Stimulated activated CD4-positive, alpha-beta T cell treated with anti-CD3 and anti-CD28 coated beads, Interleukin-12 subunit alpha, Interleukin-12 subunit beta, amount 100 ng/mL, for 24 hours (primary cell): ENCODE measurements around the gene CAMTA1.

Experiments
- DNase-seq, 2 experiments: peaks; one replicate each; pipeline ENCODE4 v3.0.0-alpha.2; 2020; ENCODE audit warnings: low read depth in 2 of 2

CAMTA1 gene

DNA sequence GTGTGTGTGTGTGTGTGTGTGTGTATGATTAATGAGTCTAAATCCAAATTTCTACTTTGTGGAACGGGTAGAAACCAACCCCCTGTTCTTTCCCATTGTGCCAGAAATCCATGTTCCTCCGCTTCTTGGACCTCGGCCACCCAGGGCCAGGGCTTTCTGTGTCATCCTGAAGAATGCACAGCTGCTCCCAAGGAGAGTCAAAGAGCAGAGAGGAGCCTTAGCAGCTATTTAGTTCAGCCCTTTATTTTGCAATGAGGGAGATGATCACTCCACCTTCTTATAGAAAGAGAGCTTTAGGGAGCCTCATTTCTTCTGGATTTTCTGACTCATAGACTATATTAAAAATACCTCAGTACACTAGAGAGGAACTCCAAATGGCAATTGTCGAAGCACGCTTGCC lies 496.6 kb downstream of the CAMTA1 start:
- DNase-seq: no peak

DNA sequence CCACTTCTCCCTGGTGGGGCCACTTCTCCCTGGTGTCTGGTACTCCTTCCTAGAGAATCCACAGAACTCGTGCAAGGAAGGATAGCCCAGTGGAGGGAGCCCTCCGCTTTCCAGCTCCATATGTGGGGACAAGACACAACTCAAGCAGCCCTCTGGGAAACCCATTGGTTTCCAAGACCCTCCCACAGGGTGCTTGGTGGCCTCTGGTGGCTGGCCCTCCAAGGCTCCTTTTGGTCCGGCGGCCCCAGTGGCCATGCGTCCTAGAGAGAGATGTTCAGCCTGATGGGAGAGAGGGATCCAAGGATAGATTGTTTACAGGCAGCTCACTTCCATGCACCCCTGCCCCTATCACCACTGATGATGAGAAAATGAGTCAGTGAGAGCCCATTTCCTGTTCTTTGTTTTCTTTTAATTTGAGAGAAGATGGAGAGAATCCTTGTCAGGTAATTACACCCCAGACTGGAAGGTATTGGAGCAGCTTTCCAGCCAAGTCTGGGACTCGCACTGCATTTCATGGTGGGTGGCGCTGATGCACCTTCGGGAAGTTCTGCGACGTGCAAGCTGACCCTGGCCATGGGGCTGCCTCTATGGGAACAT lies 499.7 kb downstream of the CAMTA1 start:
- no peak for DNase-seq

- no peak for DNase-seq
Observed at GRCh38 chr1:7285856-7286454, 500.7 kb downstream of the CAMTA1 start.

- no peak for DNase-seq
Observed at GRCh38 chr1:7287013-7287412, 501.8 kb downstream of the CAMTA1 start.

- no peak for DNase-seq
Observed at GRCh38 chr1:7288992-7289391, 503.7 kb downstream of the CAMTA1 start.

GRCh38 chr1:7289694-7290093 lies 504.4 kb downstream of the CAMTA1 start:
- DNase-seq: no peak

DNA sequence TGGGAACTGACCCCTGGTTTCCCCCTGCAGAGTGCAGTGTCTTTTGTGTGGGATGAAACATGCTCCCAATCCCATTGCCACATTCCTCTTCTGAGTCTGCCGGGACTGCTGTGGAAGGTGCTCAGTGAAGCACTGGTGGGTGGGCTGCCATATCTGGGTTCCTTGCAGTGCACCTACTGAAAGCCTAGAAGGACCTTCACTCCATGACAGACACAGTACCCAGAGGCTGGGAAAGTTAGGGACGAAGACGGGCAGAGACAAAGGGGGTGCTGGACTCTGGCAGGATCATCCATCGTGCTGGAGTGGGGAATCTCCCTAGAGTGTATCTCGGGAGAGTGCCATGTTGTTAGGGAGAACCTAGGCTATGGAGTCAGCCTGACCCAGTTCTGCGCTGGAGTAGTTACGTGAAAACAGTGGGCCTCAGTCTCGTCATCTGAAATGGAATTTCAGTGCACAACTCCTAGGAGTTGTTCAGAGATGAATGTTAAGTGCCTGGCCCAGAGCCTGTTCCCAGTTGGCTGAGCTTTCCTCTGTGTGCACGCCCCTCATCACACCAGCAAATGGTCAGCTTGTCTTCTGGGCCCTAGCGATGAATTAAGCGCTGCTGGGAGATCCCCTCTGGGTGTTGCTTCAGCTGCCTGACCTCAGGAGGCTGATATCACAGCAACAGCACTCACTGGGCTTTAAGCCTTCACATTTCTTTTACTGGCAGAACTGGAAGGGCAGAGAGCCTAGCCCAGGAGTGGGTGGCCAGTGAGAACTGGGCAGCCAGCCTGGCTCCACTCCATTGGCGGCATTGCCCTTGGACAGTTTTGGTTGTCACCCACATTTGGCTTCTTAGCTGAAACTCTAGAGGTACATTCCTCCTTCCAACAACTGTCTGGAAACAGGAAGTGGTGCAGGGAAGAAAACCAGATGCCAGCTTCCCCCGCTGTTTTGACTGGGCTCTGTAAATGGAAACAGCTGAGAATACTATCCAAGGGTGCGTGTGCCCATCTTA lies 506.0 kb downstream of the CAMTA1 start:
- DNase-seq: no peak

- DNase-seq: no peak
Observed at GRCh38 chr1:7292036-7292681, 506.9 kb downstream of the CAMTA1 start.

DNA sequence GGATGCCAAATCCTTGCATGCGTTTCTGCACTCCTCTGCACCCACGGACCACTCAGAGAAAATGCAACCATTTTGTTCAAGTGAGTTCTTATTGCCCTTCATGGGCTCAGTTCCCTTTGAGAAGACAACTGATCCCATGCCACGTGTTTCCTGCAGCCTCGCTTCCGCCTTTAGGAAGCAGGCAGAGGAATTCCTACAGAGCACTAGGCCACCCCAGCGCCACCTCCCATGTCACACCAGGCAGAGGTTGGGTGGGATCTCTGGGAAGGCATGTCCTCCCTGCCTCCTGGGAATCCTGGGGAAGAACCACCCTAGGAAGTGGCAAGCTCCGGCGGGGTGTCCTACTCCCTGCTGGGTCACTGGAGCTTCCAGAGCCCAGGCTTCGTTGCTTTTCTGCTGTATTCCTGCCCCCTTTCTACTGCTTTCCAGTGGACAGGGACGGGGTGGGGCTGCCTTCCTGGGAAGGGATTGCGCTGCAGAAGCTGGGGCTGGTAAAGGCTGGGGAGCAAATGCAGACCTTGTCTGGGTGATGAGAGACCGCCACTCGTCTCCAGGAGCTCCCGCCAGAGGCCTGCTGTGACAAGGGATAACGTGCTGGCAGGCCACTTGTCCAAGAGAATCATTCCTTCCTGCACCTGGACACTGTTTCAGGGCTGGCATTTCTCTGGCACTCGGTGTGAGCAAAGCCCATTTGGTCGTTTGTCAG lies 507.6 kb downstream of the CAMTA1 start:
- no peak for DNase-seq

DNA sequence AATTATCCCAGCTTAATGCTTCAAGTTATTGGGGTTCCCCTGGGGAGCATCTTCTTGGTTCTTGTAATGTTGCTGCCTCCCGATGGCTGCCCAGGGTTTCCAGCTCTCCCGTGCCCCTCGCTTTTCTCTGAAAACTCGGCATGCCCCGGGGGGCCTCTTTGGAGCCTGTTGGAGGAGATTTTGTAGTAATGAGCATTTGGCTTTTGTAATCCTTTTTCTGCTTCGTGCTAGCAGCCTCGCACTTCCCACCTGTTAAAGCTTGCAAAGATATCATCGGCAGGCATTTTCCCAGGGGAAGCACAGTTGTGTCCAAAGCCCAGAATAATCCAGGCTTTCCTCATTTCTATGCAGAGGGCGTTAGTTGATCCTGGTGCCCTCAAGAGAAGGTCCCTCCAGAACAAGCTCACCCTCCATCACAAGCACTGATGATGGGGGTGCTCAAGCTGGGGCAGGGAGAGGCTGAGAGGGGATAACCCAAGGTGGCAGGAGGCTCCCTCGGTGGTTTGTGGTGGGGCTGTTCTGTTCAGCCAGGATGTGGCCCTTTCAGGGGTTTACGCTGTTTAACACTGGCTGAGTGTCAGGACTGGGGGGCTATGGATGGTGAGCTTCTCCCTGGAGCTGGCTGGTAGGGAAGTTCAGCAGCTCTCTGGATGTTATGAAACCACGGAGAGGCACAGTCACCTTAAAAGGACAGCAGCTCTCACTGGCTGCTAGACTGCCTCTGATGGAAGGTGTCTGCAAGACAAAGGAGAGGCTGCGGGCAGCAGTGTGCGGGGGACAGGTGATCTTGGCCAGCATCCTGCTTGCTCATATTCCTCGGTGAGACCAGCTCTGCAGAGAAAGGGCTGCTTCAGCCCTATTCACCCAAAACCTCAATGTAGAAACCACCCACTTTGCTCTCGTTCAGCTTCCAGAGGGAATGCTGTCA lies 508.7 kb downstream of the CAMTA1 start:
- no peak for DNase-seq

GRCh38 chr1:7294636-7295035 lies 509.4 kb downstream of the CAMTA1 start:
- DNase-seq: no peak

- DNase-seq: no peak
Observed at GRCh38 chr1:7295946-7296345, 510.7 kb downstream of the CAMTA1 start.

DNA sequence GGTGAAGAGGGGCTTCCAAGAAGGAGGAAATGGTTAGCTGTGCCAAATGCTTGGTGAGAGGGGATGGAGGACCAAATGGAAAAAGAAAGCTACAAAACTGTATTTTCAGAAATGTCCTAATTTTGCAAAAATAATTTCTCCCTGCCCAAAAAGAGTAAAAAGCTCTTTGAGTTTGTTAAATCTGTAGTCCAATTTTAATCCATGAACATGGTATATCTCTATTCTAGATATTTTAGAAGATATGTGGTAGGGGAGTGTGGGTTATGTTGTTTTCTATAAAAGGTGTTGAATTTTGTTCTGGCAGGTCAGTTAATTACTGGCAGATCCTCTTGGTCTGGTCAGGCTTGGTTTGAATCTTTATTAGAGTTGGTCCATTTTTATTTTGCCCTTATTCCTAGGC lies 511.7 kb downstream of the CAMTA1 start:
- no peak for DNase-seq

GRCh38 chr1:7298145-7298544 lies 512.9 kb downstream of the CAMTA1 start:
- no peak for DNase-seq

GRCh38 chr1:7298749-7299151 lies 513.5 kb downstream of the CAMTA1 start:
- no peak for DNase-seq

DNA sequence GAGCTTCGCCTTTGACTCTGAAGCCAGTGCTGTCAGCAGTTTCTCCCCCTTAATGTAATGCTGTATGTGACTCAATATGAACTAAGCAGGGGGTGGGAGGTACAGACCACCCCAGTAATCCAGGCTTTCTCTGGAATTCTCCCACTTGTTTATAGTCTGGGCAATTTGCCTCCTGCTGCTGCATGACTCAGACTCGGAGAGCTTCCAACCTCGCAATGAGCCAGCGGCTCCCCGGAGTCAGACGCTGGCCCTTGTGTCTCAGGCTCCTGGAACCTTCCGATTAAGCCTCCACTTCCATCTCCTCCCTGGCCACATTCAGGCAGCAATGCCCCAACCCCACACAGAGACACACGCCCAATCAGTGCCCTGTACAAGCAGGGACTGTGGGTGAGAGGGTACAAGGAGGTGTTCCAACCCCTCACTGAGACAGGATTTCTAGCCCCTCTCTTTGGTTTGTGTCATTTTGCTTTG lies 514.1 kb downstream of the CAMTA1 start:
- no peak for DNase-seq

- DNase-seq: no peak
Observed at GRCh38 chr1:7299994-7300393, 514.7 kb downstream of the CAMTA1 start.

DNA sequence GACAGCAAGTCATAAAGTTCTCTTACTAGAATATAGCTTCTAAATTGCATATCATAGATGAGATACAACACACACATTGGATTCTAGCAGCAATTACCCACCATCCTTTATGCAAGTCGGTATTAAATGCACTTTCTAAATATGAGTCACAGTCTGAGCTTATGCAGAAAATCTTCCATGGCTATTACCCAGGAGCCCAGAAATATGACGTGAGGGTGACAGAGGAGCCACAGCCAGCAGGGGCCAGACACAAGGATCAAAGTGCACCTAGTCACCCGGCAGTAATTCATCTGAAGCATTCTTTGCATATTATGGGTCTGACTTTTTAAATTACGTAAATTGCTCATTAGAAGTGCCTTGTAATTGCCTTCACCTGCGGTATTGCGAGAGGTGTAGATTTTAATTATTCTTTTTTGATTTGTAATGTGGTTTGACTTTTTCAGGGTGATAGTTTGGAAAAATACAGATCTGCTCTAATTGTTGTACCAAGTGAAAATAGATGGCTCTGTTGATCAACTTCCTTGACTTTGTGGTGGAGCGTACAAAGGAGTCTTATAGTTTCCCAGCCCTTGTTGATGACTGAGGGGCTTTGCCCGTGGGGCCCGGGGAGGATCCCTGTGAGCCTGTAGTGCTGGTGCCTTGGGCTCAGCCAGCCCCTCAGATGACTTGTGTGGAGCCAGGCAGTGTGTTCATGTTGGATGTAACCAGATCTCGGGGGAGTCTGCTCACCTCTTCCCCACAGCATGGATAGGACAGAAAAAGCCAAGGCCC lies 515.8 kb downstream of the CAMTA1 start:
- DNase-seq: no peak

GRCh38 chr1:7301664-7301981 lies 516.4 kb downstream of the CAMTA1 start:
- DNase-seq: no peak

DNA sequence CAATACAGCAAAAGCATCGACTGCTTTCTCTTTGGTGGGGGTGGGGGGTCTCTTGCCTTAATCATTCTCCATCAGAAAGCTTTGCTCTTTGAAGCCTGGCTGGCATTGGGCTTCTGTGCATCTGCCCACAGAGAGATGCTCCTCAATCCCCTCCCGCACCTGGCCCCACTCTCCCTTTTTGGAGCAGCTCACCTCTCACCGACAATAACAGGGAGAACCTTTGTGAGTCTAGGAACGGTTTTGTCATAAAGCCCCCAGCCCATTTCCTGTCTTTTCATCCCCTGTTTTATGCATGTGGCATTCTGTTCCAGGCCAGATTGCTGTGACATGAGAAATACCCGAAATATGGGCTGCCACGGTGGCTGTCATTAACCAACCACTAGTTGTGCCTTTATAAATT lies 516.9 kb downstream of the CAMTA1 start:
- DNase-seq: no peak
